ENCODE data around the gene ZDHHC4.

Gene ZDHHC4

GRCh38 chr7:6551016-6551511 is 26.2 kb upstream of the ZDHHC4 start, which contains the start of gene GRID2IP:
TSS of gene GRID2IP (minus strand) at chr7:6551461. CDS start at chr7:6551436, 25 bp downstream.
- Histone ChIP-seq H3K18ac (ENCODE audit: low read length) (no peak within 1 kb of the TSS), H2AK5ac (ENCODE audit: low read length) (no peak within 1 kb of the TSS), H3K9ac (ENCODE audit: low read length) (no peak within 1 kb of the TSS), H3K27ac (ENCODE audit: low read depth, low read length) (no peak within 1 kb of the TSS), H3K79me1 (ENCODE audit: low read length) (no peaks in the 10 kb centered on the region), H2BK12ac (ENCODE audit: low read length) (no peak within 1 kb of the TSS), H3K4me2 (ENCODE audit: low read length) (no peak within 1 kb of the TSS), H3K4me3 (ENCODE audit: low read depth, low read length) (no peak within 1 kb of the TSS), H3K79me2 (ENCODE audit: control insufficient read depth, insufficient read depth, low read length, poor library complexity) (no peaks in the 10 kb centered on the region), H3K4me1 (ENCODE audit: control insufficient read depth in 1 of 2, insufficient read depth in 2 of 2, low read length in 2 of 2) (no peaks in the 10 kb centered on the region), H3K9me3 (ENCODE audit: insufficient read depth, low read depth, low read length) (no peaks in the 10 kb centered on the region), H3K23ac (ENCODE audit: low read length) (no peak within 1 kb of the TSS), H2AFZ (ENCODE audit: insufficient read depth, low read length, poor library complexity) (no peak within 1 kb of the TSS), H4K8ac (ENCODE audit: low read depth, low read length) (no peak within 1 kb of the TSS), H2BK5ac (ENCODE audit: low read depth, low read length, poor library complexity) (no peak within 1 kb of the TSS), H3K27me3 (ENCODE audit: insufficient read depth, low read length) (no peaks in the 10 kb centered on the region), H3K36me3 (ENCODE audit: control insufficient read depth in 1 of 2, insufficient read depth in 2 of 2, low read length in 2 of 2) (no peaks in the 10 kb centered on the region), H4K91ac (ENCODE audit: low read depth, low read length) (no peak within 1 kb of the TSS), H4K12ac (ENCODE audit: low read depth, low read length) (peak within 1 kb of the TSS; percentile 27), H2BK120ac (ENCODE audit: insufficient read depth, low read length, poor library complexity) (no peak within 1 kb of the TSS), H3K4ac (ENCODE audit: low read depth, low read length) (no peak within 1 kb of the TSS), H3K14ac (ENCODE audit: low read length) (no peak within 1 kb of the TSS)
- WGBS (ENCODE audit: extremely low coverage, insufficient coverage, insufficient read length) = no CpG with 5 or more reads among the region's 46 CpGs
- no peak for DNase-seq

GRCh38 chr7:6553448-6554044 is 23.7 kb upstream of the ZDHHC4 start:
- H3K9me3 ChIP-seq (ENCODE audit: insufficient read depth, low read depth, low read length) = no peaks in the 10 kb centered on the region
- H4K8ac ChIP-seq (ENCODE audit: low read depth, low read length) = no peak overlapping the region
- no peaks in the 10 kb centered on the region for H3K27me3 ChIP-seq (ENCODE audit: insufficient read depth, low read length)
- H3K4me3 ChIP-seq (ENCODE audit: low read depth, low read length) = no peak overlapping the region
- H3K4me2 ChIP-seq (ENCODE audit: low read length) = no peak overlapping the region
- no peak overlapping the region for H3K14ac ChIP-seq (ENCODE audit: low read length)
- H2BK12ac ChIP-seq (ENCODE audit: low read length) = no peak overlapping the region
- no peak overlapping the region for H2BK120ac ChIP-seq (ENCODE audit: insufficient read depth, low read length, poor library complexity)
- no peaks in the 10 kb centered on the region for H3K36me3 ChIP-seq (ENCODE audit: control insufficient read depth in 1 of 2, insufficient read depth in 2 of 2, low read length in 2 of 2)
- no peaks in the 10 kb centered on the region for H3K79me2 ChIP-seq (ENCODE audit: control insufficient read depth, insufficient read depth, low read length, poor library complexity)
- H3K4ac ChIP-seq (ENCODE audit: low read depth, low read length) = no peak overlapping the region
- no peak overlapping the region for H2AK5ac ChIP-seq (ENCODE audit: low read length)
- no peaks in the 10 kb centered on the region for H3K79me1 ChIP-seq (ENCODE audit: low read length)
- no peak for DNase-seq
- H4K12ac ChIP-seq (ENCODE audit: low read depth, low read length) = no peak overlapping the region
- H3K27ac ChIP-seq (ENCODE audit: low read depth, low read length) = no peak overlapping the region
- H3K23ac ChIP-seq (ENCODE audit: low read length) = no peak overlapping the region
- no CpG with 5 or more reads among the region's 7 CpGs for WGBS (ENCODE audit: extremely low coverage, insufficient coverage, insufficient read length)
- H3K4me1 ChIP-seq (ENCODE audit: control insufficient read depth in 1 of 2, insufficient read depth in 2 of 2, low read length in 2 of 2) = no peaks in the 10 kb centered on the region
- H3K18ac ChIP-seq (ENCODE audit: low read length) = no peak overlapping the region
- H3K9ac ChIP-seq (ENCODE audit: low read length) = no peak overlapping the region
- no peak overlapping the region for H4K91ac ChIP-seq (ENCODE audit: low read depth, low read length)
- no peak overlapping the region for H2BK5ac ChIP-seq (ENCODE audit: low read depth, low read length, poor library complexity)
- H2AFZ ChIP-seq (ENCODE audit: insufficient read depth, low read length, poor library complexity) = no peak overlapping the region

- Histone ChIP-seq H4K91ac (ENCODE audit: low read depth, low read length) (no peak overlapping the region), H3K14ac (ENCODE audit: low read length) (no peak overlapping the region), H2AFZ (ENCODE audit: insufficient read depth, low read length, poor library complexity) (no peak overlapping the region), H2BK5ac (ENCODE audit: low read depth, low read length, poor library complexity) (no peak overlapping the region), H4K8ac (ENCODE audit: low read depth, low read length) (no peak overlapping the region), H3K36me3 (ENCODE audit: control insufficient read depth in 1 of 2, insufficient read depth in 2 of 2, low read length in 2 of 2) (no peaks in the 10 kb centered on the region), H2BK120ac (ENCODE audit: insufficient read depth, low read length, poor library complexity) (no peak overlapping the region), H3K9me3 (ENCODE audit: insufficient read depth, low read depth, low read length) (no peaks in the 10 kb centered on the region), H3K4ac (ENCODE audit: low read depth, low read length) (no peak overlapping the region), H3K23ac (ENCODE audit: low read length) (no peak overlapping the region), H3K79me2 (ENCODE audit: control insufficient read depth, insufficient read depth, low read length, poor library complexity) (no peaks in the 10 kb centered on the region), H4K12ac (ENCODE audit: low read depth, low read length) (no peak overlapping the region), H3K4me3 (ENCODE audit: low read depth, low read length) (no peak overlapping the region), H3K18ac (ENCODE audit: low read length) (no peak overlapping the region), H3K27me3 (ENCODE audit: insufficient read depth, low read length) (no peaks in the 10 kb centered on the region), H3K4me2 (ENCODE audit: low read length) (no peak overlapping the region), H2AK5ac (ENCODE audit: low read length) (no peak overlapping the region), H3K9ac (ENCODE audit: low read length) (no peak overlapping the region), H2BK12ac (ENCODE audit: low read length) (no peak overlapping the region), H3K27ac (ENCODE audit: low read depth, low read length) (no peak overlapping the region), H3K4me1 (ENCODE audit: control insufficient read depth in 1 of 2, insufficient read depth in 2 of 2, low read length in 2 of 2) (no peaks in the 10 kb centered on the region), H3K79me1 (ENCODE audit: low read length) (no peaks in the 10 kb centered on the region)
- no CpG with 5 or more reads among the region's 7 CpGs for WGBS (ENCODE audit: extremely low coverage, insufficient coverage, insufficient read length)
- DNase-seq = no peak
Measured at GRCh38 chr7:6554848-6555247, 22.4 kb upstream of the ZDHHC4 start.

GRCh38 chr7:6556196-6556595 is 21.1 kb upstream of the ZDHHC4 start:
- peak; percentile 27 to 51 for DNase-seq
- Histone ChIP-seq H2BK5ac (ENCODE audit: low read depth, low read length, poor library complexity) (no peak overlapping the region), H4K8ac (ENCODE audit: low read depth, low read length) (no peak overlapping the region), H3K4me1 (ENCODE audit: control insufficient read depth in 1 of 2, insufficient read depth in 2 of 2, low read length in 2 of 2) (no peaks in the 10 kb centered on the region), H2AK5ac (ENCODE audit: low read length) (no peak overlapping the region), H4K91ac (ENCODE audit: low read depth, low read length) (no peak overlapping the region), H3K9ac (ENCODE audit: low read length) (no peak overlapping the region), H3K4ac (ENCODE audit: low read depth, low read length) (no peak overlapping the region), H3K36me3 (ENCODE audit: control insufficient read depth in 1 of 2, insufficient read depth in 2 of 2, low read length in 2 of 2) (no peaks in the 10 kb centered on the region), H3K27me3 (ENCODE audit: insufficient read depth, low read length) (no peaks in the 10 kb centered on the region), H3K4me3 (ENCODE audit: low read depth, low read length) (no peak overlapping the region), H3K18ac (ENCODE audit: low read length) (no peak overlapping the region), H2BK120ac (ENCODE audit: insufficient read depth, low read length, poor library complexity) (no peak overlapping the region), H3K23ac (ENCODE audit: low read length) (no peak overlapping the region), H2BK12ac (ENCODE audit: low read length) (no peak overlapping the region), H3K9me3 (ENCODE audit: insufficient read depth, low read depth, low read length) (no peaks in the 10 kb centered on the region), H3K27ac (ENCODE audit: low read depth, low read length) (no peak overlapping the region), H4K12ac (ENCODE audit: low read depth, low read length) (no peak overlapping the region), H2AFZ (ENCODE audit: insufficient read depth, low read length, poor library complexity) (no peak overlapping the region), H3K79me1 (ENCODE audit: low read length) (no peaks in the 10 kb centered on the region), H3K4me2 (ENCODE audit: low read length) (no peak overlapping the region), H3K14ac (ENCODE audit: low read length) (no peak overlapping the region), H3K79me2 (ENCODE audit: control insufficient read depth, insufficient read depth, low read length, poor library complexity) (no peaks in the 10 kb centered on the region)
- no CpG with 5 or more reads among the region's 6 CpGs for WGBS (ENCODE audit: extremely low coverage, insufficient coverage, insufficient read length)

All from trophoblast cell (in vitro differentiated cells and primary cell).